HG03439 (cell line): ENCODE results near the gene CFAP100.

ENCODE experiments used
- ATAC-seq: cut with Tn5 transposase; IDR thresholded peaks from one replicate; pipeline ENCODE4 v1.9.1; 2021; ENCODE audit warnings: mild to moderate bottlenecking, moderate library complexity; ENCODE audit not compliant: unreplicated experiment

CFAP100 gene

GRCh38 chr3:126439346-126439967 is 44.7 kb downstream of the CFAP100 start:
- no peak for ATAC-seq

- ATAC-seq, result no peak
These were observed 45.4 kb downstream of the CFAP100 start for GRCh38 chr3:126439968-126440708.

GRCh38 chr3:126440709-126440995 is 45.9 kb downstream of the CFAP100 start:
- ATAC-seq, result no peak

- ATAC-seq, result no peak
These were observed 46.7 kb downstream of the CFAP100 start for GRCh38 chr3:126441256-126441880.

- ATAC-seq, result no peak
These were observed 47.6 kb downstream of the CFAP100 start for GRCh38 chr3:126442094-126442855.

GRCh38 chr3:126442856-126443242 is 48.1 kb downstream of the CFAP100 start:
- ATAC-seq, result no peak

- no peak for ATAC-seq
These were observed 50.8 kb downstream of the CFAP100 start for GRCh38 chr3:126445506-126445905.

GRCh38 chr3:126446301-126446700 is 51.6 kb downstream of the CFAP100 start:
- no peak for ATAC-seq

GRCh38 chr3:126446791-126447190 is 52.1 kb downstream of the CFAP100 start:
- no peak for ATAC-seq

- ATAC-seq, result no peak
These were observed 52.9 kb downstream of the CFAP100 start for GRCh38 chr3:126447456-126448106.

GRCh38 chr3:126448136-126448892 is 53.6 kb downstream of the CFAP100 start:
- ATAC-seq, result no peak

GRCh38 chr3:126448893-126449180 is 54.1 kb downstream of the CFAP100 start:
- ATAC-seq, result no peak

- no peak for ATAC-seq
These were observed 54.9 kb downstream of the CFAP100 start for GRCh38 chr3:126449621-126450051.

- ATAC-seq, result no peak
These were observed 55.5 kb downstream of the CFAP100 start for GRCh38 chr3:126450219-126450618.

- ATAC-seq, result no peak
These were observed 56.0 kb downstream of the CFAP100 start for GRCh38 chr3:126450744-126451143.

- no peak for ATAC-seq
These were observed 56.8 kb downstream of the CFAP100 start for GRCh38 chr3:126451511-126451910.

- ATAC-seq, result no peak
These were observed 57.5 kb downstream of the CFAP100 start for GRCh38 chr3:126452213-126452612.

- no peak for ATAC-seq
These were observed 59.3 kb downstream of the CFAP100 start for GRCh38 chr3:126454025-126454424.

GRCh38 chr3:126454437-126455198 is 59.9 kb downstream of the CFAP100 start:
- no peak for ATAC-seq

GRCh38 chr3:126456211-126456610 is 61.5 kb downstream of the CFAP100 start:
- ATAC-seq, result no peak
